ENCODE results near the gene OR1M1. TPM values are rescaled to one million over a fixed set of nuclear protein-coding genes. Genes with fewer than 3 reads are reported as not detected.

Gene OR1M1
- total and polyA plus RNA-seq, 8 donors: not detected

DNA sequence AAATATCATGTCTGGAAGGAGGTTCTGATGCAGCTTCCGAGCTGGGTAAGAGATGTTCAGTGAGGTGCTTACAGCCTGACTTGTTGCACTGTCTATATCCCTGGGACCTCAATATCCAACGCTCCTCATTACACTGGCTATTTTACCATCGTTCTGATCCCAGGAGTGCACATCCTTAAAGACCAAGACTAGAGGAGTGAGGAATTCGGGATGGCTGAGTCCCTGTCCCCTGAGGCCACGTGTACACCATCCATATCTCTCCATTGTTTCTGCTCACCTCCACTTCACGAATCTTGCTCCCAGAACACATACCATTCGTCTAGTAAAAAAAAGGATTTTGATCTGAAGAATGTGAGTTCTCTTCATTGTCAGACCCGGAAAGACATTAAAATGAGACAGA, 20.5 kb downstream of the OR1M1 start, which contains the start of gene OR7G2:
TSS of gene OR7G2 (minus strand) at position 101 of the 400 bp plus-strand sequence. CDS start 4,232 bp downstream, outside the sequence.
- 34 to 43% methylated on average over 8 of the region's 8 CpGs for WGBS, 2 donors
- Histone ChIP-seq H3K27me3 (no peaks in the 10 kb centered on the region), H3K27ac (no peak within 1 kb of the TSS), H3K4me1 (no peaks in the 10 kb centered on the region), H3K9me3 (no peaks in the 10 kb centered on the region), H3K36me3 (no peaks in the 10 kb centered on the region), H3K4me3 (no peak within 1 kb of the TSS)
- intact Hi-C loops (cut with DNase I): no loop called here
- DNase-seq (no peak), FAIRE-seq (no peak), ATAC-seq (no peak)
- TF ChIP-seq, protein P1, sequence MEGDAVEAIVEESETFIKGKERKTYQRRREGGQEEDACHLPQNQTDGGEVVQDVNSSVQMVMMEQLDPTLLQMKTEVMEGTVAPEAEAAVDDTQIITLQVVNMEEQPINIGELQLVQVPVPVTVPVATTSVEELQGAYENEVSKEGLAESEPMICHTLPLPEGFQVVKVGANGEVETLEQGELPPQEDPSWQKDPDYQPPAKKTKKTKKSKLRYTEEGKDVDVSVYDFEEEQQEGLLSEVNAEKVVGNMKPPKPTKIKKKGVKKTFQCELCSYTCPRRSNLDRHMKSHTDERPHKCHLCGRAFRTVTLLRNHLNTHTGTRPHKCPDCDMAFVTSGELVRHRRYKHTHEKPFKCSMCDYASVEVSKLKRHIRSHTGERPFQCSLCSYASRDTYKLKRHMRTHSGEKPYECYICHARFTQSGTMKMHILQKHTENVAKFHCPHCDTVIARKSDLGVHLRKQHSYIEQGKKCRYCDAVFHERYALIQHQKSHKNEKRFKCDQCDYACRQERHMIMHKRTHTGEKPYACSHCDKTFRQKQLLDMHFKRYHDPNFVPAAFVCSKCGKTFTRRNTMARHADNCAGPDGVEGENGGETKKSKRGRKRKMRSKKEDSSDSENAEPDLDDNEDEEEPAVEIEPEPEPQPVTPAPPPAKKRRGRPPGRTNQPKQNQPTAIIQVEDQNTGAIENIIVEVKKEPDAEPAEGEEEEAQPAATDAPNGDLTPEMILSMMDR (IDR thresholded peaks at IDR 0.05): no peak

DNA sequence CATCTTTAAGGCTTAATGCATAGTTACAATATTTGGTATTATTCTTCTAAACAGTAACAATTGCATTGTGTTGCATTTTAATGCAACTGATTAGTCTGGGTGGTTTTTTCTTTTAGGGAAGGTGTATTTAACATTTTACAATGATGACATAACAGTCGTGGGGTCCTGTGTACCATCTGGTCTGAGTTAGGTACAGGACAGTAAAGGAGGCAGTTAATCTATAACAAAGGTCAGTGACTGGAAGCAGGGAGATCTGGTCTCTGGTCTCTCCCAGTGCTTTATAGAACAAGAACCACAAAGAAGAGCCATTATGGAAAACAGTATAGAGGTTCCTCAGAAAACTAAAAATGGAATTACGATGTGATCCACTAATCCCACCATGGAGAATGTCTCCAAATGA, 23.1 kb downstream of the OR1M1 start:
- H3K36me3 ChIP-seq: no peaks in the 10 kb centered on the region
- H3K9me3 ChIP-seq: no peaks in the 10 kb centered on the region
- FAIRE-seq (no peak), ATAC-seq (no peak), DNase-seq (no peak)
- H3K4me1 ChIP-seq: no peaks in the 10 kb centered on the region
- H3K4me3 ChIP-seq: no peak overlapping the region
- intact Hi-C loops (cut with DNase I): no loop called here
- 18 to 23% methylated on average over 2 of the region's 2 CpGs for WGBS, 2 donors
- no peak overlapping the region for H3K27ac ChIP-seq
- TF ChIP-seq, protein P1 (IDR thresholded peaks at IDR 0.05): no peak
- H3K27me3 ChIP-seq: no peaks in the 10 kb centered on the region

DNA sequence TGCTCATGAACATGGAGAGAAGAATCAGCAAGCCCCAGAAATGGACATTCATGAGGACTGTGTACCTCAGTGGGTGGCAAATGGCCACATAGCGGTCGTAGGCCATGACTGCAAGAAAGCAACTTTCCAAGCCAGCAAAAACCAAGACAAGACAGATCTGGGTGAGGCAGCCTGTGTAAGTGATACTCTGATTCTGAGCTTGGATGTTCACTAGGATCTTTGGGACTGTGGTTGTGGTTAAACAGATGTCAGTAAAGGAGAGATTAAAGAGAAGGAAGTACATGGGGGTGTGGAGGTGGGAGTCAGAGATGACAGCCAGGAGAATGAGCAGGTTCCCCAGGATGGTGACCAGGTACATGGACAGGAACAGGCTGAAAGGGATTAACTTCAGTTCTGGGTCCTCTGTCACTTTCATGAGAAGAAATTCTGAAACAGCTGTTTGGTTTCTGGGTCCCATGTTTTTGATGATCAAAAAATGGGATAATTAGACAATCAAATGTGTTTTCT, 28.5 kb downstream of the OR1M1 start, which contains the start of gene OR7G1:
TSS of gene OR7G1 (minus strand) at position 457 of the 507 bp plus-strand sequence. CDS start at position 457, 0 bp downstream.
- H3K27ac ChIP-seq: no peak within 1 kb of the TSS
- DNase-seq (no peak), ATAC-seq (no peak), FAIRE-seq (no peak)
- no peaks in the 10 kb centered on the region for H3K27me3 ChIP-seq
- TF ChIP-seq, protein P1 (IDR thresholded peaks at IDR 0.05): no peak
- H3K9me3 ChIP-seq: no peaks in the 10 kb centered on the region
- intact Hi-C loops (cut with DNase I): no loop called here
- no peaks in the 10 kb centered on the region for H3K36me3 ChIP-seq
- no peak within 1 kb of the TSS for H3K4me3 ChIP-seq
- 62 to 68% methylated on average over 2 of the region's 2 CpGs for WGBS, 2 donors
- no peaks in the 10 kb centered on the region for H3K4me1 ChIP-seq

GRCh38 chr19:9116547-9116946, 29.7 kb downstream of the OR1M1 start:
- Histone ChIP-seq H3K4me3 (no peak overlapping the region), H3K4me1 (no peaks in the 10 kb centered on the region), H3K27ac (no peak overlapping the region), H3K9me3 (no peaks in the 10 kb centered on the region), H3K36me3 (no peaks in the 10 kb centered on the region), H3K27me3 (no peaks in the 10 kb centered on the region)
- no peak for ATAC-seq
- no peak for DNase-seq
- intact Hi-C loops (cut with DNase I): no loop called here
- WGBS, 2 donors: 39 to 53% methylated on average over 5 of the region's 5 CpGs
- FAIRE-seq: no peak
- TF ChIP-seq, protein P1 (IDR thresholded peaks at IDR 0.05): no peak

GRCh38 chr19:9126900-9127405, 40.1 kb downstream of the OR1M1 start, which contains the start of gene OR7G3:
Gene OR7G3, minus strand, starts transcription at chr19:9126950. Its CDS starts 0 bp downstream, at chr19:9126950.
- 35 to 36% methylated on average over 1 of the region's 1 CpG for WGBS, 2 donors
- Histone ChIP-seq H3K9me3 (no peaks in the 10 kb centered on the region), H3K4me3 (no peak within 1 kb of the TSS), H3K4me1 (no peaks in the 10 kb centered on the region), H3K36me3 (no peaks in the 10 kb centered on the region), H3K27ac (no peak within 1 kb of the TSS), H3K27me3 (peaks cover 0 to 6% (median 0%) of the 10 kb centered on the region in 4 donors)
- FAIRE-seq (no peak), DNase-seq (no peak), ATAC-seq (no peak)
- TF ChIP-seq, protein P1 (IDR thresholded peaks at IDR 0.05): no peak
- intact Hi-C loops (cut with DNase I): no loop called here

All from pancreas (tissue), 10 donors.